Endothelial cell of umbilical vein (primary cell): ENCODE data around the gene TBX21.

Source experiments
- CTCF ChIP-seq, 2 donors: IDR thresholded peaks; 1 replicate in 1 of 2; 2 replicates in 1 of 2; pipeline ENCODE4 v1.5.1; 2011; ENCODE audit warnings: low read length in 2 of 2, mild to moderate bottlenecking in 2 of 2, moderate library complexity in 2 of 2, control low read depth in 1 of 2, inconsistent platforms in 1 of 2, low read depth in 1 of 2; ENCODE audit not compliant: insufficient read depth in 1 of 2; ENCODE audit errors: extremely low read depth in 1 of 2
- EZH2 ChIP-seq: IDR thresholded peaks from 2 replicates; pipeline ENCODE4 v1.6.1; 2012; ENCODE audit warnings: borderline replicate concordance, low read depth, mild to moderate bottlenecking, moderate library complexity, low read length, inconsistent platforms; ENCODE audit not compliant: severe bottlenecking
- FOS ChIP-seq: IDR thresholded peaks from 2 replicates; pipeline ENCODE4 v1.6.1; 2011; ENCODE audit warnings: mild to moderate bottlenecking, low read length, moderate library complexity, borderline replicate concordance; ENCODE audit not compliant: insufficient read depth
- MAX ChIP-seq: IDR thresholded peaks from 2 replicates; pipeline ENCODE4 v1.6.1; 2011; ENCODE audit not compliant: insufficient read depth, insufficient read length
- POLR2A ChIP-seq: IDR thresholded peaks from 2 replicates; pipeline ENCODE4 v1.6.1; 2012; ENCODE audit warnings: low read depth, mild to moderate bottlenecking, control low read depth, low read length

- TF ChIP-seq CTCF (IDR thresholded peaks at IDR 0.05; ENCODE audit: extremely low read depth in 1 of 2, insufficient read depth in 1 of 2, low read depth in 1 of 2, low read length in 2 of 2) (no peak), EZH2 (no peak), MAX (no peak), POLR2A (no peak), FOS (no peak)
Measured at GRCh38 chr17:47741109-47741792, 8.2 kb downstream of the TBX21 start.
